ENCODE results near the gene POLR2A.

Gene POLR2A

GRCh38 chr17:7502987-7503386, 18.8 kb downstream of the POLR2A start:
- no peak for DNase-seq (ENCODE audit: low read depth)

- DNase-seq (ENCODE audit: low read depth), result no peak
Measured at GRCh38 chr17:7503521-7503920, 19.4 kb downstream of the POLR2A start.

- no peak for DNase-seq (ENCODE audit: low read depth)
Measured at GRCh38 chr17:7508145-7508544, 24.0 kb downstream of the POLR2A start.

GRCh38 chr17:7508846-7509245, 24.7 kb downstream of the POLR2A start:
- no peak for DNase-seq (ENCODE audit: low read depth)

- no peak for DNase-seq (ENCODE audit: low read depth)
Measured at GRCh38 chr17:7509937-7510336, 25.8 kb downstream of the POLR2A start.

DNA sequence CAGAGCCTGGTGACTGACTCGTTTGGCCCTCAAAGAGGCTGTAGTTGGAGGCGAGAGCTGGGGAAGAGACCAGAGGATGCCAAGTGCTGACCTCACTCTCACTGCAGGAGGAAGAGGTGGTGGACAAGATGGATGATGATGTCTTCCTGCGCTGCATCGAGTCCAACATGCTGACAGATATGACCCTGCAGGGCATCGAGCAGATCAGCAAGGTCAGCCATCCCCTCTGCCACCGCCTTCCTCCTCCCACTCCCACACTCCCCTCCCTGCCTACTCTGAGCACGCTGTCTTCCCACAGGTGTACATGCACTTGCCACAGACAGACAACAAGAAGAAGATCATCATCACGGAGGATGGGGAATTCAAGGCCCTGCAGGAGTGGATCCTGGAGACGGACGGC, 26.9 kb downstream of the POLR2A start:
- DNase-seq (ENCODE audit: low read depth), result no peak

- no peak for DNase-seq (ENCODE audit: low read depth)
Measured at GRCh38 chr17:7512105-7512504, 27.9 kb downstream of the POLR2A start.

DNA sequence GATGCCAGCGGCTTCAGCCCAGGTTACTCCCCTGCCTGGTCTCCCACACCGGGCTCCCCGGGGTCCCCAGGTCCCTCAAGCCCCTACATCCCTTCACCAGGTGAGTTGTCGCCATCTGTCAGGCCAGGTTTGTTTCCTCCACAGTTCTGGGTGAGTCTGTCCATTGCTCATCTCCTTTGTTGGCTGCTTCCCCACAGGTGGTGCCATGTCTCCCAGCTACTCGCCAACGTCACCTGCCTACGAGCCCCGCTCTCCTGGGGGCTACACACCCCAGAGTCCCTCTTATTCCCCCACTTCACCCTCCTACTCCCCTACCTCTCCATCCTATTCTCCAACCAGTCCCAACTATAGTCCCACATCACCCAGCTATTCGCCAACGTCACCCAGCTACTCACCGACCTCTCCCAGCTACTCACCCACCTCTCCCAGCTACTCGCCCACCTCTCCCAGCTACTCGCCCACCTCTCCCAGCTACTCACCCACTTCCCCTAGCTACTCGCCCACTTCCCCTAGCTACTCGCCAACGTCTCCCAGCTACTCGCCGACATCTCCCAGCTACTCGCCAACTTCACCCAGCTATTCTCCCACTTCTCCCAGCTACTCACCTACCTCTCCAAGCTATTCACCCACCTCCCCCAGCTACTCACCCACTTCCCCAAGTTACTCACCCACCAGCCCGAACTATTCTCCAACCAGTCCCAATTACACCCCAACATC, 28.8 kb downstream of the POLR2A start:
- no peak for DNase-seq (ENCODE audit: low read depth)

- no peak for DNase-seq (ENCODE audit: low read depth)
Measured at GRCh38 chr17:7513850-7514419, 29.8 kb downstream of the POLR2A start.

- DNase-seq (ENCODE audit: low read depth), result no peak
Measured at GRCh38 chr17:7515911-7516610, 31.9 kb downstream of the POLR2A start.

- peak; percentile 21 for DNase-seq (ENCODE audit: low read depth)
Measured at GRCh38 chr17:7523033-7523432, 38.9 kb downstream of the POLR2A start.

- DNase-seq (ENCODE audit: low read depth), result no peak
Measured at GRCh38 chr17:7528842-7529241, 44.7 kb downstream of the POLR2A start.

GRCh38 chr17:7530023-7530900, 46.1 kb downstream of the POLR2A start:
- DNase-seq (ENCODE audit: low read depth), result peak; percentile 18

DNA sequence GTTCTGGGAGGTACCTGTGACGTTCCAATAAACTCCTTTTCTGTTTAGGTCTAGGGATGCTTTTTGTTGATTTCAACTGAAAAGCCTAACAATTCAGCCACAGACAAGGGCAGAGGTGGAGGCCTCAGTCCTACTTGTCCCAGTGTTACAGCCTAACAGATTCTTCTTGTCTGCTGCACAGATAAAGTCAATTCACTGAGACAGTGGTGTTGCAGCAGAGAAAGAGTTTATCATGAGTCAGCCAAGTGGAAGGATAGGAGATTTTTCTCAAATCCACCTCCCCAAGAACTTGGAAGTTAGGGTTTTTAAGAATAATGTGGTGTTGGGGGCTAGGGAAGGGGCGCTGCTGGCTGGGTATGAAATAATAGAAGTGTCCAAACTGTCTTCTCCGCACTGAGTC, 53.9 kb downstream of the POLR2A start:
- DNase-seq (ENCODE audit: low read depth), result no peak

DNA sequence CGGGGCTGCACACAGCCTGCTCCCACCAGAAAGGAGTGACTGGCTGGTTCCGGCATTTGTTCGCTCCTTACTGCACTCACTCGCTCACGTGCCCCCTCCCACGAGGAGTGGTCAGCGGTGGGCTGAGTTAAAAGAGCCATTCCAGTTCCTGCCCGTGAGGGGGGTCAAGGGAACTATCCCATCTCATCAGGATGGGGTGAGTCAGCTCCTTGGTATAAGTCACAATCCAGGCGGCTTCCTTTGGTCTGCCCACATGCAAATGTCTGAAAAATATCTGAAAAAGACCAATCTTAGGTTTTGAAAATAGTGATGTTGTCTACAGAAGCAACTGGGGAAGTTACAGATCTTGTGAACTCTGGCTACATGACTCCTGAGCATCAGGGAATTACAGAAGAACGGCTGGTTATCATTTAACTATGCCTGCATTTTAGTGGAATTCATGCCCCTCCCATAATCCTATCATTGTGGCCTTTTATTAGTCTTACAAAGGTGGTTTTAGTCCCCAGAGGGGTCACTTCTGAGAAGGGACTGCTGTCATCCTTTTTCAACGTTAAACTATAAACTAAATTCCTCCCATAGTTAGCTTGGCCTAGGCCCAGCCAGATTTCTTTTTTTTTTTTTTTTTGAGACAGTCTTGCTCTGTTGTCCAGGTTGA, 54.9 kb downstream of the POLR2A start:
- DNase-seq (ENCODE audit: low read depth), result peak; percentile 36

GRCh38 chr17:7541074-7541621, 57.0 kb downstream of the POLR2A start:
- no peak for DNase-seq (ENCODE audit: low read depth)

GRCh38 chr17:7544911-7545310, 60.7 kb downstream of the POLR2A start:
- DNase-seq (ENCODE audit: low read depth), result no peak

DNA sequence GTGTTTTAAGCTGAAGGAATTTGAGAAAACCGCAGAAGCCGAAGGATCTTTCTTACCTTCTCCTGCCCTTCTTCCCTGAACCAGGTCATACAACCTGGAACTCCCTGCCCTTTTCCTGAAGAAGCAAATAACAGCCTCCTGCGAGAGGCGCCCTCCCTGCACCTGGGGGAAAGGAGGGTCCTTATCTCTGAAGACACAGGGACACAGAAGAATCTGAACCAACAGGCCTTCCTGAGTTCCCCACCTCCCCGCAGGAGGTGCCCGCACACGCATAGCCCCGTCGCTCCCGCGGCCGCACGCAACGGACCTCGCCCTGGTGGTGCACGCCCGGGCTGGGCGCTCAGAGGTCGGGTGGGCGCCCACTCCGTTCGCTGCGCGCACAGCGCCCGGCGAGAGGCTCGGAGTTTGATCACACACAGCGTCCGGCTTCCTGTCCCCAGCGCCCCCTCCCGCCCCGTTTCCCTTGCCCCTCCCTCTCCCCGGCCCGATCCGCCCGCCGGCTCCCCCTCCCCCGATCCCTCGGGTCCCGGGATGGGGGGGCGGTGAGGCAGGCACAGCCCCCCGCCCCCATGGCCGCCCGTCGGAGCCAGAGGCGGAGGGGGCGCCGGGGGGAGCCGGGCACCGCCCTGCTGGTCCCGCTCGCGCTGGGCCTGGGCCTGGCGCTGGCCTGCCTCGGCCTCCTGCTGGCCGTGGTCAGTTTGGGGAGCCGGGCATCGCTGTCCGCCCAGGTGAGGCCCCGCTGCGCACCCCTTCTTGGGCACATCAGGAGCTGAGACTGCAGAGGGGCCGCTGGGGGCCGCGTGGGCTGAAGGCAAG, 64.6 kb downstream of the POLR2A start, which contains the start of gene TNFSF12:
Gene TNFSF12, plus strand, starts transcription at position 474 of the 816 bp plus-strand sequence. Its CDS starts 96 bp downstream, at position 570.
- peak; percentile 62 for DNase-seq (ENCODE audit: low read depth)
